Activated CD4-positive, alpha-beta T cell treated with anti-CD3 and anti-CD28 coated beads, Interleukin-2, amount 10 ng/mL, durations not matched to agents 24 days and 14 days (primary cell): Measurements from ENCODE around the gene CDC20B. TPM values are rescaled to one million over a fixed set of nuclear protein-coding genes. Genes with fewer than 3 reads are reported as not detected.
A peak's percentile ranks its signal among the peaks of the same experiment; 100 is the strongest.

Source experiments
- DNase-seq: peaks from one replicate; pipeline ENCODE4 v3.0.0; 2022
- H3K27ac Mint-ChIP-seq: one replicate; pipeline ENCODE4 v1.8.0; 2022; ENCODE audit warnings: mild to moderate bottlenecking, mixed read lengths
- H3K27me3 Mint-ChIP-seq: one replicate; pipeline ENCODE4 v1.8.0; 2022; ENCODE audit warnings: mixed read lengths
- H3K36me3 Mint-ChIP-seq: one replicate; pipeline ENCODE4 v1.8.0; 2022; ENCODE audit warnings: low read depth, mild to moderate bottlenecking, mixed read lengths
- H3K4me1 Mint-ChIP-seq: one replicate; pipeline ENCODE4 v1.8.0; 2021; ENCODE audit warnings: mixed read lengths
- H3K4me3 Mint-ChIP-seq: one replicate; pipeline ENCODE4 v1.8.0; 2022; ENCODE audit warnings: mild to moderate bottlenecking, moderate library complexity, mixed read lengths
- H3K9me3 Mint-ChIP-seq: one replicate; pipeline ENCODE4 v1.8.0; 2021; ENCODE audit warnings: mixed read lengths
- intact Hi-C: fragments of 100-400 bp; cut with micrococcal nuclease; formaldehyde crosslinking; loops from one replicate; pipeline ENCODE4 v1.15.1; 2023
- total RNA-seq: library from RNA; stranded (reverse); gene quantifications from 2 replicates; pipeline ENCODE4 v1.2.3, GENCODE V29; 2022

The CDC20B gene
- total RNA-seq, 1 donor from 2014 or later, result not detected

DNA sequence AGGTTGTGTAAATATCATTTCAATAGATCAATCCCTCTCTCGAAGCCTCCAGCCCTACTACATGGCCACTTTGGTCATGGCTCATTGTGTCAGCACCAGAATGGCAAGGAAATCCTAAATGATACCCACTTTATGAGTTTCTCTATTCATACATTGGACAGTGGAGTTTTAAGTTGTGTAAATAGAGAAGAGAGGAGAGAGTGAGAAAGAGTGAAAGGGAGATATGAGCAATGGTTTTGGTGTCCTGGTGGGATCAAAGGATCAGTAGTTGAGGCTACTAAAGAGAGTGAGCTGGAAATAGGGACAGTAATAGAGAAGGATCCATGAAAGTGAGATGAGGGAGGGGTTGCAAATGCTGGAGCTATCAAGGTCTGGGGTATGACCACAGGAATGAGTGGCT lies 102.0 kb downstream of the CDC20B start:
- Mint-ChIP-seq H3K9me3 (peaks cover 19% of the 10 kb centered on the region), H3K4me3 (peak overlapping the region; percentile 2), H3K4me1 (peaks cover 57% of the 10 kb centered on the region), H3K36me3 (peaks cover 19% of the 10 kb centered on the region), H3K27me3 (no peaks in the 10 kb centered on the region), H3K27ac (peak overlapping the region; percentile 47)
- DNase-seq, result no peak
- intact Hi-C loops, result no loop called here

DNA sequence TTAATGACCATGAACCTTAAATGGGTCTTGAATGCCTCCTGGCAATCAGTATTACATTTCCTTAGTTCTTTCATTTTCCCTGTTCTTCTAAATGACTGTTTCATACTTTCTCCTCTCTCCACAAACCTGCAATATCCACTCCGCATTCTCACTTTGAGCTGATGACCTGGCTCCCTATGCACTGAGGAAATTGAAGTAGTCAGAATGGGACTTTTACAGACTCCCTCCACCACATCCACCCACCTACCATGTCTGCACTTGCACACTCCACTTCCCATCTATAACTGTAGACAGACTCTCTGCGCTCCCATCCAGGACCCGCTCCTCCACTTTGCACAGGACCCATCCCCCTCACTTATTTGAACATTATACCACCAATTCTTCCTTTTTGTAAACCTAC lies 106.7 kb downstream of the CDC20B start:
- Mint-ChIP-seq H3K27ac (peak overlapping the region; percentile 6), H3K36me3 (peaks cover 28% of the 10 kb centered on the region), H3K9me3 (peaks cover 27% of the 10 kb centered on the region), H3K4me3 (peak overlapping the region; percentile 2), H3K27me3 (no peaks in the 10 kb centered on the region), H3K4me1 (peaks cover 71% of the 10 kb centered on the region)
- DNase-seq, result no peak
- intact Hi-C loops, result no loop called here

DNA sequence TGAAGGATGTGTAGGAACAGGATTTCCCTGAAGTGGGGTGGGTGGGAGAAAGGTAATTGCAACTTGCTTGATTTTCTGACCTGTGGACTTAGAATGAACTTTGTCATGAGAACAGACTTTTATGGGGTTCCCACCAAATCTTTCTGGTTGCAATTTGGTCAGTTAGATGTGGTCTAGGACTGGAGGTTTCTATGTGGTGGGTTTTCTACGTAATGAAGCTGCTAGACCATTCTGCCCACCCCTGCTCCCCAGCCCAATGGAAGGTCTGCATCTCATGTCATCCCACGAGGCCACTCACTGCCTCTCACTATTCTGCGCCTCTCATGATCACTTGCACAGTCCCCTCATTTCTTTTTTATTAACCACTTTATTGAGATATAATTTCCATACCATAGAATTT lies 108.5 kb downstream of the CDC20B start:
- H3K4me3 Mint-ChIP-seq, result no peak overlapping the region
- DNase-seq, result no peak

DNA sequence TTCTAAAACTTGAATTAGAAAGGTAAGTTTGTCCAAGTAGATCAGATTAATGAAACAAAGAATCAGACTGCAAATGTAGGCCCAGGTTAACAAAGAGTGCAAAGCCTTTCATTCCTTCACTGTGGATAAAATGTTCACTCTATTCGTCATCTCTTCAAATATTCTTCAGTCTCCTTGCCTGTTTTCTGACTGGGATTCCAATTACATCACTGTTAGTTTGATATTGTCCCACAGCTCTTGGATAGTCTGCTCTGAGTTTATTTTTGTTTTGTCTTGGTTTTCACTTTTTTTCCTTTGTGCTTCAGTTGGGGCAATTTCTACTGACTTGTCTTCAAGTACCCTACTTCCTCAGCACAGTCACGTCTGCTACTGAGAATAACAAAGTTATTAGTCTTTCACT lies 109.1 kb downstream of the CDC20B start:
- peaks cover 26% of the 10 kb centered on the region for H3K36me3 Mint-ChIP-seq
- H3K4me3 Mint-ChIP-seq, result peak overlapping the region; percentile 10
- H3K4me1 Mint-ChIP-seq, result peaks cover 66% of the 10 kb centered on the region
- DNase-seq, result no peak
- H3K27ac Mint-ChIP-seq, result peak overlapping the region; percentile 30
- peaks cover 23% of the 10 kb centered on the region for H3K9me3 Mint-ChIP-seq
- intact Hi-C loops, result no loop called here
- H3K27me3 Mint-ChIP-seq, result no peaks in the 10 kb centered on the region

More for the DNA sequence above, 108.5 kb downstream of the CDC20B start:
- Mint-ChIP-seq H3K27ac (no peak overlapping the region), H3K27me3 (no peaks in the 10 kb centered on the region), H3K4me1 (peaks cover 70% of the 10 kb centered on the region), H3K36me3 (peaks cover 29% of the 10 kb centered on the region), H3K9me3 (peaks cover 28% of the 10 kb centered on the region)
- intact Hi-C loops, result no loop called here

DNA sequence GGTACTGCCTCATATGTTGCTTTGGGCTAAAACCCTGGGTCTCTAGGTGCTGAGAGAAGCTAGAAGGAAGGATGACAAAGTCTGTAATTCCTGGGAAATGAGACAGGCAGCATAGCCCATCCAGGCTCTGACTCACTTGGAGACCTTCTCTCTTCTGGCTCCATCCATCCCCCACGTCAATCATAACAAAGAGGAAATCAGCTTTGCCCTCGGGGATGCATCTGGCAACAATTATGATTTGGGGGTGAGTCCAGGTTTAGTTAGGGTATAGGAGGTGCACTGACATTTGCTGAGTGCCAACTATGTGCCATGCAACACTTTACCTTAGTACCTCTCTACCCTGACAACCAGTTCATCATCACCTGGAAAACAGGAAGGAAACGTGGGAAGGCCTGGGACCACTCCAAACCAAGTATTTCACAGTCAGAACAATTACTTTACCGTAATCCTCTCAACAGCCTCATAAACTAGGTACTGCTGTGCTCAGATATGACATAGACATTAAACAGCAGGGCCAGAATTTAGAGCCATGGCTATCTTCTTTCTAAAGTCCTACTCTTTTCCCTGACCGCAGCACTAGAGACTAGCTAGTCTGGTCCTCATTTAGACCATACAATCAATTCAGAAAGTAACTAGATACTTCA lies 109.6 kb downstream of the CDC20B start:
- H3K4me3 Mint-ChIP-seq, result peak overlapping the region; percentile 85
- no peak overlapping the region for H3K27ac Mint-ChIP-seq
- peaks cover 31% of the 10 kb centered on the region for H3K36me3 Mint-ChIP-seq
- peaks cover 70% of the 10 kb centered on the region for H3K4me1 Mint-ChIP-seq
- peaks cover 26% of the 10 kb centered on the region for H3K9me3 Mint-ChIP-seq
- H3K27me3 Mint-ChIP-seq, result no peaks in the 10 kb centered on the region
- no peak for DNase-seq
- intact Hi-C loops, result no loop called here

Other genes with a start within 250 kb of the CDC20B start
- not detected in 2 replicates for gene ESM1, start 187.6 kb downstream of the CDC20B start, total RNA-seq
- 0.70 and 0.78 TPM in 2 replicates for gene GZMK, start 148.9 kb downstream of the CDC20B start, total RNA-seq
- 87.6 and 91.2 TPM in 2 replicates for gene GZMA, start 70.5 kb downstream of the CDC20B start, total RNA-seq
- not detected in 2 replicates for gene GPX8, start 13.0 kb downstream of the CDC20B start, total RNA-seq
- gene MCIDAS, start 54.1 kb upstream of the CDC20B start, total RNA-seq, result not detected in 2 replicates
- gene CCNO, start 60.4 kb upstream of the CDC20B start, total RNA-seq, result 0.26 TPM in 1 of 2 replicates, not detected in the other
- 18.0 and 18.2 TPM in 2 replicates for gene DHX29, start 134.5 kb upstream of the CDC20B start, total RNA-seq
- 123 and 128 TPM in 2 replicates for gene MTREX, start 134.8 kb upstream of the CDC20B start, total RNA-seq